ENCODE results near the gene PRDM16.

GRCh38 chr1:3128431-3129132 lies 59.6 kb downstream of the PRDM16 start:
- no peak for TF ChIP-seq RCOR1 (IDR thresholded peaks at IDR 0.05; ENCODE audit: low read length)
- TF ChIP-seq CTCF (IDR thresholded peaks at IDR 0.05) = no peak
- TF ChIP-seq EZH2phosphoT487 (IDR thresholded peaks at IDR 0.05; ENCODE audit: borderline replicate concordance, low read depth) = no peak
- TF ChIP-seq EP300 (IDR thresholded peaks at IDR 0.05; ENCODE audit: borderline replicate concordance in 1 of 2, low read depth in 1 of 2, low read length in 1 of 2) = no peak
- TF ChIP-seq USF1 (IDR thresholded peaks at IDR 0.05; ENCODE audit: borderline replicate concordance, low read depth) = no peak
- TF ChIP-seq POLR2AphosphoS5 (IDR thresholded peaks at IDR 0.05; ENCODE audit: low read depth, low read length) = no peak
- no peak for TF ChIP-seq REST (IDR thresholded peaks at IDR 0.05; ENCODE audit: low read depth, low read length)
- TF ChIP-seq SIN3A (IDR thresholded peaks at IDR 0.05; ENCODE audit: borderline replicate concordance, low read depth, low read length) = no peak

All from SK-N-SH (cell line).